CD1c-positive myeloid dendritic cell (primary cell): ENCODE measurements around the gene RBFOX2.
A peak's percentile ranks its signal among the peaks of the same experiment; 100 is the strongest.

Source experiments
- DNase-seq: peaks from one replicate; pipeline ENCODE4 v3.0.0-alpha.2; 2016; ENCODE audit errors: extremely low spot score

The RBFOX2 gene

DNA sequence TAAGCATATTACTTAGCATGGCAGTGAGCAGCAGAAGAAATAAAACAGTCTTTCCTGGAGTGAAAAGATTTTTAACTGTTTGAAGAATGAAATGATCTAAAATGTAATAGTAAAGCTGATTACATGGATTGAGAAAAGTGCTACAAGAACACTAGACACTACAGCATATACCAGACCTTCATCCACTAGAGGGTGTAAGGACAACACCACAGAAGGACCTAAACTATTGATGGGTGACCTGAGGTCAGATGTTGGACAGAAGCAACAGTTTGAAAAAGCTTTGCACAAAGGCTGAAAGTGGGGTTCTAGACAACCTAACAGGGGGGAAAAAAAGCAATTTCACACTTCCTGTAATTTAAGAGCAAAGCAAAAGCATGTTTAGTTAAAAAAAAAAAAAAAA lies 97.7 kb downstream of the RBFOX2 start:
- no peak for DNase-seq

DNA sequence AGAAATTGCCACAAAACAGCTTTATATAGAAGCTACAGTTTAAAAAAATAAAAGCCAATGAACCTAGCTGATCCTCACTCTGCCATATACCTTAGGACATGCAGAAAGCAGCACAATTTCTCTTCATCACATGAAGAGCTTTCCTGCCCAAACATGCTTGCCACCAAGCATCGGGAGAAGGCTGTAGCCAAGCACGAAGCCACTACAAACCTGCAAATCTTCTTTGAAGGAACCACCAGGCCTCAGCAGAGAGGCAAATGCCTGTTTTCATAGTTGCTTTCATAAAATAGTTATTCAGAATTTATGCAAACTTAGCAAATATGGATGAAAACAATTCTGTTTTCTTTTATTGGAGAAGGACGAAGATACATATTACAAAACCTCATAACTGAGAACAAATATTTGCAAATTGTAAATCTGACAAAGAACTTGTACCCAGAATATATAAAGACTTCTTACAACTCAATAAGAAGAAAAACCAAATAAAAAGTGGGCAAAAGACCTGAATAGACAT lies 100.3 kb downstream of the RBFOX2 start:
- no peak for DNase-seq

DNA sequence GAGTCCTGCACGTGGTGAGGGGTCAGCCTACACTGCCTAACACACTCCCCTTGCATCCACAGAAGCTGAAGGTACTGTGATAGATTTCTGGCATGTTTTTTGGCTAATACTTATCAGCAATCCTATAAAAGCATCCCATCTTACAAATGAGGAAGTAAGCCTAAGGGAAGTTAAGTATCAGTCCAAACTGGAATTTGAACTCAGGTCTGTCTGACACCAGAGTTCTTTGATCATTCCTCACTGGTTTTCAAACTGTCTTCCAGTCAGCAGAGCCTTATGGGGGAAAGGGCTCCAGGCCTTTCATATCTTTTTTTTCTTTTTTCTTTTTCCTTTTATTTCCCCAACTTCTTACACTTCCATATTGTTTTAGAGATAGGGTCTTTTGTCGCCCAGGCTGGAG lies 105.6 kb downstream of the RBFOX2 start:
- DNase-seq: no peak

DNA sequence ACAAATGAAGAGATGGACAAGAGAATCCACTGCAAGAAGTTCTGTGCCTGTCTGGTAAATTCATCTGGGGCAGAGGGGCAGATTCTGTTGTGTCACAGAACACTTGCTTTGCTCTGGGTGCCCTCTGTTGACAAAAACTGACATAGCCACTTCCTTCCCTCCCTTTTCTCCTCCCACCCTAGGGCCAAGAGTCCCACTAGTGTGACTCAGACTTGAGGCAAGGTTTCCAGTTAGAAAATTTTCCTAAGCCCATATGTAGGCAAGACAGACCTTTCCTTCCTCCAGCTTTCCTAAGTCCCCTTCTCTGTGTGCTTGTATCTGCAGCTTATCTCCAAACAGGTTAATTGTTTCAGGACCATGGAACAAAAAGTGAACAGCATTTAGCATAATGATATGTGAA lies 106.8 kb downstream of the RBFOX2 start:
- peak; percentile 47 for DNase-seq

DNA sequence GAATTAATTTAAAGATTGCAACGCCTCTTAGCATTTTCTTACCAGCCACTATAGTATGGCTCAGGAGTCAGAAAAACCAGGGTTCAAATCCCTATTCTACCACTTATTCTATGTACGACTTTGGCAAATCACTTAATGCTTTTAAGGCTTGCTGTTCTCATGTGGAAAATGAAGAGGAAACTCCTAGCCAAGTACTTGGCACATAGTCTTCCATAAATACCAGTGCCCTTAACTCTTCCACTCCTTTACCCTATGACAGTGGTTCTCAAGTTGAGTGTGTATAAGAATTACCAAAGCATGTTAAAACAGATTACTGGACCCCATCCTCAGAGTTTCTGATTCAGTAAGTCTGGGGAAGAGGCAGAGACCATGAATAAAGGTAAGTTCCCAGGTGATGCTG lies 107.6 kb downstream of the RBFOX2 start:
- DNase-seq: no peak

GRCh38 chr22:35919002-35919542 lies 109.6 kb downstream of the RBFOX2 start:
- DNase-seq: no peak

DNA sequence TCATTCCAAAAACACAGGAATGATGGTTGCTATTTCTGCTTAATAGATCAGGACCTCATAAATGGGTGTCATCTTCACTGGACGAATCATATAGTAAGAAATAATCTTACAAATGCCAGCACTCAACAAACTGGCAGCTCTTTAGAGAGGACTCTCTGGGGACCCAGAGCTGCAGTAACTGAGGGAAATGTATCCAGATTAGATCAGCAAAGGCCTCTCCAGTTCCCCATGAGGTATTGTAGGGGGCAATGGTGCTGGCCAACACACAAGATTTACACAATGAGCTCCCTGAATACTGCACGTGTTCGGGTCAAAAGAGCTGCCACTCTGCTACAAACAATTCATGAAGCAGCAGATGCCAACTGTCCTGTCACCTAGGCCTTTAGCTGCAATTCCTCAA lies 110.2 kb downstream of the RBFOX2 start:
- DNase-seq: no peak

DNA sequence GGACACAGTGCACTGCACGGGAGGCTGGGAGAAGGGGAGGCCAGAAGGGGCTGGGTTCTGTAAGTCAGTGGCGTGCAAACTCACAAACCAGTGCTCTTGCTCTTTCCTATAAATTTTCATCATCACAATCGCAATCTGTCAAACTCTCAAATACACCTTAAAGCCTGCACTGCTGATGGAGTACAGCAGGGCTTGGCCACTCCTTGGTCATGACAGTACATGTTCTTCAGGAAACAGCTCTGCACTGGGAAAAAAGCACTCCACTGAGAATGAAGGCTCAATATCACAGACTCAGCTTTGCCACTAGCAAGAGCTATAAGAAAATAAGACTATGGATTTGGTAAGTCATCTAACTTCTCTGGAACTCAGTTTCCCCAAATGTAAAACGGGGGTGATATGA lies 111.0 kb downstream of the RBFOX2 start:
- DNase-seq: no peak

DNA sequence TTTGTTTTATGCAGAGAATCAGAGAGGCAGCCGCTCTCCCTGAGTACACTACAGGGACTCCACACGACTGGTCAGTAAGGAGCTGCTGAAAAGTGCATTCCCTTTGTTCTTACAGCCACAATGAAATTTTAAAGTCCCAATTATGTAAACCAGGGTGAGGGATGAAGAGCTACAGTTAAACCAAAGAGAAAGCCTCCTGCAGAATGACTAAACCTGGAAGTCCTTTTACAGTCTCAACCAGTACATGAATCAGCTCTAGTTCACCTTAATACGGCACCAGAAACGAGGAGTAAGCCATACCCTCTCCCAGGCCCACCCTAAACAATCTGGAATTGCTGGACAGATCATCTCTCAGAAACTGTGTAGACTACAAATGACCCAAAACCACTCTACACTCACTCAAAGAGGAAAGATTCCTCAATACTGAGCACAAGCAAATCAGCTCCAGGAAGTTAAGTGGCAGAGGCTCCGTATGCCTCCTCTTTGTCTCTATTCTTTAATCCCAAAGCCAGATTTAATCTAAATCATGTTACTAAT lies 113.1 kb downstream of the RBFOX2 start:
- DNase-seq: no peak

DNA sequence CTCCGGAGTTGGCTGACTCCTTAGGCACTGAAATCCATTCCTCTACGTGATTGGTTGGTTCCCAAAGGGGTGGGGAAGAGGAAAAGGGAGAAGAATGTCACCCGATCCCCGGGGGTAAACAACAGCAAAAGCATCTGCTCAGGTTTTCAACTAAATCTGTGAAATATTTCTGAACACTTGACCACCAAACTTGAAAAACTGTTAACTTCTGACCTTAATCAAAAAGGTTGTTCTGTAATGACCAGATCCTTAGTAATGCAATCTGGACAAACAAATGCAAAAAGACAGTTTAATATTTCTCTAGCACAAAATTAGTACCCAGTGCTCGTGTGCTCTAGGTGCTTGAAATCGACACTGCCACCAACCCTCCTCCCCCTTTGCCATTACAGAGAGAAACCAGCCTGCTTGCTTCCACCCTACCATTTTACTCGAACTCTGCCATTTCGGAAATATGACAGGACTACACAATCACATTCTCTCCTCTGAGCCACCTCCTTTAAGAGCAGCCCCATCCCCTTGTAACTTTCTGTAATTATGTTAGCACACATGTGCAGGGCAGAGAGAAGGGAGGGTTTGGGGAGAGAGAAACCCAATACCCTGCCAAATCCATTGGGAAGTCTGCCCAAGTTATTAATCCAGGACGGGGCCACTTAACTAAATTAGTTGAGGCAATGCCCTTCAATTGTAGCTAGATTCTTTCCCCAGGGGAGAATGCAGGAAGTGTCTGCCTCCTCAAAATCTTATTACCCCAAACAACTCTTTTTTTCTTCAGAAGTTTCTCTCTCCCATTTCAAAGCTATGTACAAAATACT lies 113.8 kb downstream of the RBFOX2 start:
- DNase-seq: peak; percentile 61

DNA sequence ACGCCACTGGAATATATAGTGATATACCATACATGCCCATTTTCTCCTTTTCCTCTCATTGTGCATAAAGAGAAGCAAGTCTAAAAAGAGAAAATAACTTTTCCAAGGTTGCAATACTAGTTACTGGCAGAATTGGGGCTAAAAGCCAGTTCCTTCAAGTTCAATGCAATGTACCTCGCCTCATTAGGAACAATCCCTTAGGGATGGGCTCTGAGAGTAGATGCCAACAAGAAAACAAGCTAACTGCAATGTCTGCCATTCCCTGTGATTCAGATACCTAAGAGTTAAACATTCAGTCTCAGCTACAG lies 114.3 kb downstream of the RBFOX2 start:
- DNase-seq: no peak

DNA sequence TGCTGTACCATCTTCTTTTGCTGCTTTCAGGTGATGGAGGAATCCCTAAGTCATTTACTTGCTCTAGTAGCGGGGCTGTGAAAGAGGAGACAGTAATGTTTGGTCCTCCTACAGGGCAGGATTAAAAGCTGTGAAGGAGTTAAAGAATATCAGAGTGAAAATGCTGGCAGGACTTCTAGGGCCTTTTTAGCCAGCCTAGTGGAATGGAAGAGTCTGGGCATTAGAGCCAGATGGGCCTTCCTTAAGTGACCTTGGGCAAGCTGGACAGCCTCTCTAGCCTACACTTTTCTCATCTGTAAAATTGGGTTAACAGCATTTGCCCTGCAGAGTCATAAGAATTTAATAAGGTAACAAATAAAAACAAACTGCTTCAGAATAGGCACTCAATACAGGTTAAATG lies 114.7 kb downstream of the RBFOX2 start:
- no peak for DNase-seq

DNA sequence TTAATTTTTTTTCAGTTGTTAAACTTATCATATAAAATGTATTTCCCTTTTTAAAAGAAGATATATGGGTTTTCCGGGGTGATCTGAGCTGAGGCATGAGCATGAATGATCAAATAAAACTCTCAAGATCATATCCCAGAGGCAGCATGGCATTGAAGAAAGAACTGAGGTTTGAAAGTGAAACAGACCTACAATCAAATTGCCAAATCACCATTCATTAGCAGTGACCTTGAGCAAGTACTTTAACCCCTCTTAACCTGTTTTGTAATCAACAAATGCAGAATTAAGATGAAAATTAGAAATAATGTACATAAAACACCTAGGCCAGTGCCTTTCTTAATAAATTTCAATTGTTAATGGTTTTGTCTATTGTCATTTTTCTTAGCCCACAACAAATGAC lies 116.0 kb downstream of the RBFOX2 start:
- no peak for DNase-seq

DNA sequence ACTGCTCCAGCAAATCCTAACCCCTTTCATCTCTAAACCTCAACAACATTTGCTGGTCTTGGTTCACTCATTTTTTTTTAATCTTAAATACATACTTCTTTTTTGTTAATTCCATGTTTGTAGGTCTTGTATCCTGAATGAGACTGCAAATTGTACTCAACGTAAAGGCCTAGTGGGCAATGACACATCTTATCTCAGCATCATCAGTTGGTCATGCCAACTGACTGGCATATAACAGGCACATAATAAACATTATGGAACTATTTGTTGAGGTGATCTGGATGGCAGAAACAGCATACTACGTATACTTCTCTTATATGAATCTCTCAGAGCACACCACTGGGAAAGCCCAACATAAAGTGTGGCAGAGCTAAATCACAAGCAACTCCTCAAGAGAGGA lies 116.7 kb downstream of the RBFOX2 start:
- no peak for DNase-seq

GRCh38 chr22:35910926-35911325 lies 117.7 kb downstream of the RBFOX2 start:
- DNase-seq: no peak

- no peak for DNase-seq
Measured at GRCh38 chr22:35910003-35910769, 118.4 kb downstream of the RBFOX2 start.

GRCh38 chr22:35905894-35906293 lies 122.7 kb downstream of the RBFOX2 start:
- DNase-seq: no peak

DNA sequence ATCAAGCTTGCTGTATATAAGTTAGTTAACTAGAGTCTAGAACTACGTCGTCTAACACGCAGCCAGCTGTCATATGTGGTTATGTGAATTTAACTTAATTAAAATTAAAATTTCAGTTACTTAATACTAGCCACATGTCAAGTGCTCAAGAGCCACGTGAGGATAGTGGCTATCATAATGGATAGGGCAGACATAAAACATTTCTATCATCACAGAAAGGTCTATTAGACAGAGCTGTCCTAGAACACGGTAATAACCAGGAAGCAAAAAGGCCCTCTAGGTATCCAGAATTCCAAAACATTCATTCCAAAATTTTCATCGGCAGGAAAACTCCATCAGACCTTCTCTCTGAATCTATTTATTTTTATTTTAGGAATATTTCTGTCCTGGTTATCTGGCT lies 123.9 kb downstream of the RBFOX2 start:
- no peak for DNase-seq

GRCh38 chr22:35904336-35904692 lies 124.3 kb downstream of the RBFOX2 start:
- DNase-seq: no peak

DNA sequence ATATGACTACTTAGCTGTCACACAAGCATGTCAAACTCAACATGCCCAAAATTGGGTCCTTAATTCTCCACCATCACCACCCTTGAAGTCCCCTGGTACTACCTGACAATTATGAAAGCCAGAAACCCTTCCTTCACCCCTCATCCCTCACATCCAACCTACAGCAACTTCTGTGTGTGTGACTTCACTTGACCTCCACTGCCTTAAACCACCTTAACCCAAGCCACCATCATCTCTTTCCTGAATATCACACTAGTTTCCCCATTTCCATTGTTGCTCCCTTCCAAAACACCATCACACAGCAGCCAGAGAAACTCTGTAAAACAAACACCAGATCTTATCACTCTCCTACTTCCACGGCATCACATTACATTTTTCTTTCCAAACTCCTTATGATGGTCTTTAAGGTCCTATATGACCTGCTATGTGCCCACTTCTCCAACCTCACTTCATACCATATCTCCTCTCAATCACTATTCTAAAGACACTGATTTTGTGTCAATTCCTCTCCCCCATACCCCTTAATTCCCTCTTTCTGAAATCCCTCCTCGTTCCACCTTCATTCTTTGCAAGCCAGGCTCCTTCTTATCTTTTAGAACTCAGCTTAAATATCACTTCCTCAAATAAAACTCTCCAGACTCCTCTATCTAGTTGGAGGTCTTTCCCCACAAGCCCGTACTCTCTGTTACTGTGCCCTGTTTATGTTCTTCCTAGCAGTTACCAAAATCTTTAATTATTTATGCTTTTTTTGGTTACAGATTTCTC lies 124.9 kb downstream of the RBFOX2 start:
- no peak for DNase-seq

DNA sequence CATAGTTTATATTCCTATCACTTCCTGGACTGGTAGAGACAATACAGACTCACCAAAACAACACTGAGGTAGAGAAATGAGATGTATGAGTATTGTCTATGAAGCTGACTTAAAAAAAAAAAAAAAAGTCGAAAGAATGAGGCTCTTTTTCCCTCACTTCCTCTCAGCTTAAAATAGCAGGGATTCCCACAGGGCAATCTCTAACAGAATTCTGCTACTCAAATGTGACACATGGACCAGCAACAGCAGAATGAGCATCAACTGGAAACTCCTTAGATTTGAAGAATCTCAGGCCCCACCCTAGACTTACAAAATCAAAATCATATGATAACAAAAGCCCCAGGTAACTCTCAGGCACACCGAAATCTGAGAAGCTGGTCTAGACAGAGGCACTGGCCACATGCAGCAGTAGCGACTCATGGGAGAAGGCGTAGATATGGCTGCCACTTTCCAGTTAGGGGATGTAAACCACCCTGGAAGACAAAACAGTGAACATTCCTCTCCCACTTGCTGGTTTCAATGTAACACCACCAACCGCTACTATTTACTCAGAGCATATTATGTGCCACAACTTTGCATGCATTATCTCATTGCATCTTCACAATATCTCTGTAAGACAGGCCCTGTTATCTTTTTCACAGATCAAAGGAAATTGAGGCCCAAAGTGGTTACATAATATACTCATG lies 128.0 kb downstream of the RBFOX2 start:
- DNase-seq: no peak
